ENCODE results near the gene EIF5AL1. TPM values are rescaled to one million over a fixed set of nuclear protein-coding genes. Genes with fewer than 3 reads are reported as not detected.

The EIF5AL1 gene
- 0.32 and 0.65 TPM in 2 replicates for total RNA-seq

GRCh38 chr10:79511891-79512583 lies at the start of gene EIF5AL1:
Gene EIF5AL1, plus strand, starts transcription at chr10:79512533. Its CDS starts 117 bp downstream, at chr10:79512650.

GRCh38 chr10:79560160-79560709 lies 47.9 kb downstream of the EIF5AL1 start, which contains the start of gene SFTPA2:
Gene SFTPA2, minus strand, starts transcription at chr10:79560407. Its CDS starts 924 bp downstream, at chr10:79559483.

Other genes starting within 250 kb of the EIF5AL1 start
- gene PPIF, start 165.1 kb upstream of the EIF5AL1 start, total RNA-seq, result 46.5 and 65.2 TPM in 2 replicates
- 25.0 and 59.2 TPM in 2 replicates for gene ZCCHC24, start 66.9 kb upstream of the EIF5AL1 start, total RNA-seq
- not detected in 2 replicates for gene SFTPA2, start 47.9 kb downstream of the EIF5AL1 start, total RNA-seq
- not detected in 2 replicates for gene SFTPA1, start 98.4 kb downstream of the EIF5AL1 start, total RNA-seq
- 0.39 and 1.8 TPM in 2 replicates for gene NUTM2B, start 190.7 kb downstream of the EIF5AL1 start, total RNA-seq

All from epithelial cell of alveolus of lung (primary cell).